Esophagus (tissue), 2 donors: ENCODE results near the gene OR1N1. TPM values are rescaled to one million over a fixed set of nuclear protein-coding genes. Genes with fewer than 3 reads are reported as not detected.
"Not testable (repeated sequence)": the region's sequence is repeated elsewhere in the genome, so short reads cannot be mapped to it uniquely, and the experiment has no call there.

Experiments
- H3K27ac ChIP-seq, 2 donors: one replicate each; pipeline ENCODE4 v1.5.1; 2013; ENCODE audit warnings: low read depth in 2 of 2, mild to moderate bottlenecking in 2 of 2, inconsistent platforms in 1 of 2, low read length in 1 of 2, moderate library complexity in 1 of 2
- H3K27me3 ChIP-seq, 2 donors: one replicate each; pipeline ENCODE4 v1.6.1; 2013; ENCODE audit warnings: low read length in 2 of 2, control low read depth in 1 of 2, mild to moderate bottlenecking in 1 of 2; ENCODE audit not compliant: insufficient read depth in 2 of 2, control insufficient read depth in 1 of 2
- H3K36me3 ChIP-seq, 2 donors: one replicate each; pipeline ENCODE4 v1.6.1; 2013; ENCODE audit warnings: low read length in 1 of 2; ENCODE audit not compliant: control insufficient read depth in 2 of 2, insufficient read depth in 2 of 2
- H3K4me1 ChIP-seq, 2 donors: one replicate each; pipeline ENCODE4 v1.6.1; 2013; ENCODE audit warnings: low read length in 1 of 2; ENCODE audit not compliant: control insufficient read depth in 2 of 2, insufficient read depth in 2 of 2
- H3K4me3 ChIP-seq, 2 donors: one replicate each; pipeline ENCODE4 v1.5.1; 2013; ENCODE audit warnings: low read length in 2 of 2, mild to moderate bottlenecking in 2 of 2, low read depth in 1 of 2, moderate library complexity in 1 of 2
- H3K9me3 ChIP-seq, 2 donors: one replicate each; pipeline ENCODE4 v1.6.1; 2013; ENCODE audit warnings: mild to moderate bottlenecking in 2 of 2, low read depth in 1 of 2, low read length in 1 of 2, moderate library complexity in 1 of 2; ENCODE audit not compliant: control insufficient read depth in 2 of 2, insufficient read depth in 1 of 2
- WGBS, 2 donors: extraction: QIAGEN DNeasy Blood & Tissue Kit; methylation state at CpG; one replicate each; pipeline ENCODE4 v1.1.7; 2013; 5-methylcytosine and 5-hydroxymethylcytosine counted together
- polyA plus RNA-seq, 2 donors: library from polyadenylated mRNA; stranded (reverse); fragments of 200-250 nt; gene quantifications; one replicate each; pipeline ENCODE4 v1.2.3, GENCODE V29; 2013
- donor health status: healthy with polysubstance abuse.
- donor health status: Bipolar disorder and iron deficiency.

OR1N1 gene, protein sequence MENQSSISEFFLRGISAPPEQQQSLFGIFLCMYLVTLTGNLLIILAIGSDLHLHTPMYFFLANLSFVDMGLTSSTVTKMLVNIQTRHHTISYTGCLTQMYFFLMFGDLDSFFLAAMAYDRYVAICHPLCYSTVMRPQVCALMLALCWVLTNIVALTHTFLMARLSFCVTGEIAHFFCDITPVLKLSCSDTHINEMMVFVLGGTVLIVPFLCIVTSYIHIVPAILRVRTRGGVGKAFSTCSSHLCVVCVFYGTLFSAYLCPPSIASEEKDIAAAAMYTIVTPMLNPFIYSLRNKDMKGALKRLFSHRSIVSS
- not detected for polyA plus RNA-seq

DNA sequence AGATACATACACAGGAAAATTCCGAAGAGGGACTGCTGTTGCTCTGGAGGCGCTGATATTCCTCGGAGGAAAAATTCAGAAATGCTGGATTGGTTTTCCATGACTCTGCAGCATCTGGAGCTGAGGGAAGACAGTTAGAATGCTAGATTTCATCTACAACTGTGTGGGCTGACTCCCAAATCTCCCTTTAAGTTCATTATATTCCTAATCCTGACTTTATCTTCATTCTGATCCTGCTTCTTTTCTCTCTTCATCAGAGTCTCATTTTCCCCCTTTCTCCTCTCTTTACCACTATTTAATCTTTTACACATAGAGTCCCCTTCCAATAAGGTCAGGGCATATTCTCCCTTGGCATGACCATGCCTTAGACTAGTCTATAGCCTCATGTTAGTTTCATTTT is at the start of gene OR1N1:
TSS of gene OR1N1 (minus strand) at position 101 of the 400 bp plus-strand sequence. CDS start at position 101, 0 bp downstream.
- Histone ChIP-seq H3K9me3 (no peaks in the 10 kb centered on the region), H3K36me3 (no peaks in the 10 kb centered on the region), H3K27ac (no peak within 1 kb of the TSS), H3K27me3 (no peaks in the 10 kb centered on the region), H3K4me1 (no peaks in the 10 kb centered on the region), H3K4me3 (no peak within 1 kb of the TSS)
- 92 to 96% methylated on average over 3 of the region's 3 CpGs for WGBS, 2 donors

DNA sequence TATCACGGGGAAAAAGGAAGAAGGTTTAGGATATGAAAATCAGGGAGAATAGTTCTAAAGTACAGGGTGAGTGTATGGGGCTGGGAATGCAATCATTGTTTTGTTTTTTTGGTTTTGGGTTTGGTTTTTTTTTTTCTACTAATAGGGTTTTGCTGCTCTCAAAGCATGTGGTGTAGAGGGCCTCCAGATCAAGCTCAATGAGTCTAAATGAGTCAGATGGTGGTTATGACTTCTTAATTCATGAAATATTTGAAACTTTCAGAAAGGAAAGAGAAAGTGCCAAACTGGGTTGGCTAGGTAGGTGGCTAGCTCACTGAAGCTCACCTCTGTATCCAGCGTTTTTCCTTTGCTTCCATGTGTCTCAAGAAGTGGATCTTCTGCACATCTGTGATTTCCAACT is 45.4 kb upstream of the OR1N1 start:
- Histone ChIP-seq H3K27ac (no peak overlapping the region), H3K4me1 (no peaks in the 10 kb centered on the region), H3K36me3 (no peaks in the 10 kb centered on the region), H3K9me3 (no peaks in the 10 kb centered on the region), H3K4me3 (no peak overlapping the region), H3K27me3 (no peaks in the 10 kb centered on the region)
- WGBS, 2 donors: 64 to 74% methylated on average over 2 of the region's 2 CpGs

DNA sequence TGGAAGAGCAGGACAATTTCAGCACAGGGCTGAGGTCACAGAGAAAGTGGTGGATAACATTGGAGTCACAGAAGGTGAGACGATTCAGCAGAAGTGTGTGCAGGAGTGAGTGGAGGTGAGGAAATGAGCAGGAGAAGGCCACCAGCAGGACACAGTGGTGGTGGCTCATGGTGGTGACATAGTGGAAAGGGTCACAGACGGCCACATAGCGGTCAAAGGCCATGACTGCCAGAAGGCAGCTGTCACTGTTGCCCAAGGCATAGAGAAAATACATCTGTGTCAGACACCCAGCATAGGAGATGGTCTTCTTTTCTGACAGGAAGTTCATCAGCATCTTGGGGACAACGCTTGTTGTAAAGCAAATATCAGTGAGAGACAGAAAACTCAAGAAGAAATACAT is 40.8 kb upstream of the OR1N1 start:
- 88% methylated on average over 4 of the region's 4 CpGs for WGBS, 2 donors
- no peaks in the 10 kb centered on the region for H3K4me1 ChIP-seq
- H3K9me3 ChIP-seq: no peaks in the 10 kb centered on the region
- no peaks in the 10 kb centered on the region for H3K27me3 ChIP-seq
- H3K27ac ChIP-seq: no peak overlapping the region
- no peaks in the 10 kb centered on the region for H3K36me3 ChIP-seq
- no peak overlapping the region for H3K4me3 ChIP-seq

DNA sequence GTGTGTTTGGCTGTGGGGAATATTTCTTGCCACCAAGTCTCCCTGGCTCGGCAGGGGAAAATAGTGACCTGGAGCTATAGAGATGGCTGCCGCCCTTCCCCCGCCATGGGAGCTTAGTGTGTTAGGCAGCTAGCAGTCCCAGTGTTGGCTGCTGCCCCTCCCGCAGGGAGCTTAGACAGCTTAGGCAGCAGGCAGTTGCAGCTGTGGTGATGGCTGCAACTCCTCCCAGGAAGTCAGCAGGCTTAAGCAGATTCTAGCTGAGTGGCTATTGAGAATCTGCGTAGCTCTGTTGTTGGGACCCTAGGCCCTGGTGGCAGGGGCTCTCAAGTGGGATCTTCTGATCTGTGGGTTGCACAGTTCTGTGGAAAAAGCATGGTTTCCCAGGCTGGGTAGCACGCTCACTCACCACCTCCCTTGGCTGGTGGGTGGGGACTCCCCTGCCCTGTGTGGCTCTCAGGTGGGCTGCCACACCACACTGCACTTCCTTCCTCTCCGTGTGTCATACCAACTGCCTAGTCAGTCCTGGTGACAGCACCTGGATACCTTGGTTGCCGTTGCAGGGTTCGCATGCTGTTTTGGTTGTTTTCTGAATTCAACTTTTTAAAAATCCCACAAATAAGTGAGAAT is 35.2 kb upstream of the OR1N1 start:
- H3K36me3 ChIP-seq: no peaks in the 10 kb centered on the region

DNA sequence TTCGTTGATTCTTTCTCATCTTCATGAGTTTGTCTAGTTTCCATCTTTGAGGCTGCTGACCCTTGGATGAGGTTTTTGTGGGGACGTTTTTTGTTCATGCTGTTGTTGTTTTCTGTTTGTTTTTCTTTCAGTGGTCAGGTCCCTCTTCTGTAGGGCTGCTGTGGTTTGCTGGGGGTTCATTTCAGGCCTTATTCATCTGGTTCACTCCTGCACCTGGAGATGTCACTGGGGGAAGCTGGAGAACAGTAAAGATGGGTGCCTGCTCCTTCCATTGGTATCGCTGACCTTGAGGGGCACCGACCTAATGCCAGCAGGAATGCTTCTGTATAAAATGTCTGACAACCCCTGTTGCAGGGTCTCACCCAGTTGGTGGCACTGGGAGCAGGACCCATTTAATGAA is 34.4 kb upstream of the OR1N1 start:
- WGBS, 2 donors: 73 to 79% methylated on average over 4 of the region's 4 CpGs
- Histone ChIP-seq H3K27ac (no peak overlapping the region), H3K4me1 (no peaks in the 10 kb centered on the region), H3K27me3 (no peaks in the 10 kb centered on the region), H3K4me3 (no peak overlapping the region), H3K36me3 (no peaks in the 10 kb centered on the region), H3K9me3 (no peaks in the 10 kb centered on the region)

More for the DNA sequence above, 35.2 kb upstream of the OR1N1 start:
- Histone ChIP-seq H3K4me3 (no peak overlapping the region), H3K27ac (no peak overlapping the region), H3K27me3 (no peaks in the 10 kb centered on the region), H3K9me3 (no peaks in the 10 kb centered on the region), H3K4me1 (no peaks in the 10 kb centered on the region)
- WGBS, 2 donors: 37 to 46% methylated on average over 9 of the region's 9 CpGs

DNA sequence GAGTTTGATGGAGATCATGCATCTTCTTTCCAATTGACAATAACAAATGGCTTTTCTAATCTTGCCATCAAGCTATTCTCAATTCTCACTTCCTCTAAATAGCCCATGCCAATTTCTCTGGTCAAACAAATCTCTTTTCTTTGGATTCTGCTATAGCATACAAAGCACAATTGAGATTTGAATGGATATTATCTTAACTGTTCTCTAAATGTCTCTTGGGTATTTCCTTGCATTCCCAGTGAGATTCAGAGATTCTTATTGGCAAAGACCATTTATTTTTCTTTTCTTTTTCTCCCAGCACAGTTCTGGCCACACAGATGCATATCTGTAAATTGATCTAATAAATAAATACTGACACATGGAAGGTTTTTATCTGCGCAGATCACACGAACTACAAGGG is 25.7 kb upstream of the OR1N1 start, which contains the start of gene OR1N2:
TSS of gene OR1N2 (plus strand) at position 301 of the 400 bp plus-strand sequence. CDS start 100 bp downstream, outside the sequence.
- Histone ChIP-seq H3K4me1 (no peaks in the 10 kb centered on the region), H3K4me3 (no peak within 1 kb of the TSS), H3K36me3 (no peaks in the 10 kb centered on the region), H3K27ac (no peak within 1 kb of the TSS), H3K27me3 (no peaks in the 10 kb centered on the region), H3K9me3 (no peaks in the 10 kb centered on the region)
- WGBS, 2 donors: 57 to 75% methylated on average over 2 of the region's 2 CpGs

DNA sequence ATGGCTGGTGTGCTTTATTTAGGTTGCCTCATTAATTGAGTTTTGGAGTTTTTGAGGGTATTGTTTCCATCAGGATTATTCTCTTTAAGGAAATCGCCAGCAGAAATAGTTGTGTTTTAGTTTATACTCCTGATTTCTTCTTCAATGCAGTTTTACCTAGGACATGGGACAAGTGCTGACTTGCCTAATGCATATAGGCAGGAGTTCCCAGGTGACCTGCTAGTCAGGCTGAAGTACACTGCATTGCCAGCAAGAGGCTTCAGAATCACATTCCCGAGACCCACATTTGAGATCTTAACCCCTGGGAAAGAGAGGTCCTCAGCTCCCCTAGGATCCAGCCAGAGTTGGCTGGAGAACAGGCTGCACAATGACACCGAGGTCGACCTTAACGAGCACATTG is 24.3 kb upstream of the OR1N1 start:
- Histone ChIP-seq H3K4me3 (no peak overlapping the region), H3K9me3 (no peaks in the 10 kb centered on the region), H3K36me3 (no peaks in the 10 kb centered on the region), H3K4me1 (no peaks in the 10 kb centered on the region), H3K27ac (no peak overlapping the region), H3K27me3 (no peaks in the 10 kb centered on the region)
- WGBS, 2 donors: 66 to 76% methylated on average over 5 of the region's 5 CpGs

DNA sequence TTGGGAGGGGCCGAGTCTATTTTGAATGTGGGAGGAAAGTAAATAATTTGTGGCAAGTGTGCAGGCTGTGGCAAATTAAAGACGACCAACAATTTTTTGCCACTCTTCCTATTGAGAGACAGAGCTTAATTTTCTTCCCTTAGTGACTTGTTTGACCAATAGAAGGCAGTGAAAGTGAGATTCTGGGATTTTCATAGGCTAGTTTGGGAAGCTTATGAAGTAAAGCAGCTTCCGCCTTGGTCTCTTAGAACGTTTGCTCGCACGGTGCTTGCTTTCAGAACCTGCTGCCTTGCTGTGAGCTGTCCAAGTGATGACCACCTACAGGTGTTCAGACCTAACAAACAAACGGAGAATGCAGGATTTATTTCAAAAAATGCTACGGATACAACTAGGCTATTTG is 19.1 kb upstream of the OR1N1 start:
- no peaks in the 10 kb centered on the region for H3K4me1 ChIP-seq
- no peak overlapping the region for H3K4me3 ChIP-seq
- WGBS, 2 donors: 55 to 63% methylated on average over 8 of the region's 8 CpGs
- no peaks in the 10 kb centered on the region for H3K9me3 ChIP-seq
- H3K36me3 ChIP-seq: no peaks in the 10 kb centered on the region
- H3K27me3 ChIP-seq: no peaks in the 10 kb centered on the region
- no peak overlapping the region for H3K27ac ChIP-seq

DNA sequence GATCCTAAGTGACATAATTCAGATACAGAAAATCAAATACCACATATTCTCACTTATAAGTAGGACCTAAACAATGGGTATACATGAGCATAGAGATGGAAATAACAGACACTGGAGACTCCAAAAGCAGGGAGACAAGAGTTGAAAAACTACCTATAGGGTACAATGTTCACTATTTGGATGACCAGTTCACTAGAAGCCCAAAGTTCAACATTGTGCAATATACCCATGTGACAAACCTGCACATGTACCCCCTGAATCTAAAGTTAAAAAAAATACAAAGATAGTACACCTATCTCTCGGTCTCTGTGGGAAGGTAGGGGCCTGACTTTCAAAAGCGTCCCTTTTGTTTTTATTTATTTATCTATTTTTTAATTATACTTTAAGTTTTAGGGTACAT is 11.7 kb upstream of the OR1N1 start:
- WGBS, 2 donors: 61% methylated on average over 2 of the region's 2 CpGs
- no peaks in the 10 kb centered on the region for H3K4me1 ChIP-seq
- H3K36me3 ChIP-seq: no peaks in the 10 kb centered on the region
- H3K4me3 ChIP-seq: no peak overlapping the region
- H3K27me3 ChIP-seq: no peaks in the 10 kb centered on the region
- no peaks in the 10 kb centered on the region for H3K9me3 ChIP-seq
- H3K27ac ChIP-seq: no peak overlapping the region

DNA sequence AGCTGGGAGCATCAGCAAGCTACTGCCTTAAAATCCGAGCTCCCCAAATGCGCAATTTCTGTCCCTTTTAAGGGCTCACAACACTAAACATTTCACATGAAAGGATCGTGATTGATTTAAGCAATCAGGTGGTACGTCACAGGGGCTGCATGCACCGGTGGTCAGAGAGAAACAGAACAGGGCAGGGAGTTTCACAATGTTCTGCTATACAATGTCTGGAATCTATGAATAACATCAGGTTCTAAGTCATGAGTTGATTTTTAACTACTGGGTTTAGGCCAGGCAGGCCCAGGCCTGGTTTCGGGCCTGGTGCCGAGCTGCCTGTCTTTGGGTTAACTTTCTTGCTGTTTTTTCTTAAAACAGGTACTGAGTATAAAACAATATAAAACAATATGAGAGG is 10.0 kb upstream of the OR1N1 start:
- not testable (repeated sequence) for H3K27ac ChIP-seq, H3K27me3 ChIP-seq, H3K36me3 ChIP-seq, H3K4me3 ChIP-seq, H3K9me3 ChIP-seq, H3K4me1 ChIP-seq
- WGBS, 2 donors: 63 to 66% methylated on average over 7 of the region's 7 CpGs
